GM21619 (cell line): ENCODE results near the gene UGT1A1.

Experiments
- ATAC-seq: cut with Tn5 transposase; IDR thresholded peaks from one replicate; pipeline ENCODE4 v1.9.1; 2021; ENCODE audit not compliant: unreplicated experiment

Gene UGT1A1

DNA sequence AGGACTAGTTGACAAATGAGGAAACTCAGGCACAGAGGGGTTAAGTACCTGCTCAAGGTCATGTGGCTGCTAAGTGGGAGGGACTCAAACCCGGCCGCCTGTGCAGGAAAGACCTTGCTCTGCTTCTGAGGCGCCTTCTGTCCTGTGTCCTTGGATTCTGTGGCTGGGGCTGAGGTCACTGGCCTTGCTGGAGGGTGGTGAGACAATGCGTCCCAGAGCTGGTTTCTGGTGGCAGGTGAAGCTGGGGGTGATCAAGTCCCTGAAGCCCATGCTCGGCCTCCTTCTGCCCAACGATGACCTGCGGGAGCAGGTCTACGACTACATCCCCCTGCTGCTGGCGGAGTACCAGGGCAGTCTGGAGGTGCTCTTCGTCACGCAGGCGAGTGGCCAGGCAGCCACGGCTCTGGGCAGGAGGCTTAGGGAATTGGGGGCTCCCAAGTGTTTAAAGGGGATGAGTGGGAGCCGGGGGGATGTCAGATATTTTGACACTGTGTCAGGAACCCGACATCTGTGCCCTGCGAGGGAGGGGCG, 34.1 kb downstream of the UGT1A1 start:
- ATAC-seq: no peak

DNA sequence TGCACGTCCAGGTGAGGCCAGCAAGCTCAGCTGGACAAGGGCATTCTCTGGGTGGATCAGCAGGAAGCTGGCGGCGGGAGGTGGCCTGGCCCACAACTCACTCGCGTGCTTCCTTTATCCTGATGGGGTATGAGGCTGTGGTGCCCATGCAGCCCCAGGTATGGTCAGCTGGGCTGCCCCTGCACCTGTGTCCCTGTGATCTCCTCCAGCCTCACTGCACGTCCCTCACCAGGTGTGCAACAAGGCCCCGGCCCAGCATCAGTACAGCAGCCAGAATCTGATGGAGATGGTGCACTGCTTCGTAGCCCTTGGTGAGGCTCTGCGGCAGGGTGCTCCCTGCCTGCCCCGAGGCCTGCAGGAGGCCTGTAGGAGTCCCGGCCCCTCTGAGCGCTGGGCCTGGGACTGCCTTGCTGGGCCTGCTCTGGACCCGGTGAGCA, 35.7 kb downstream of the UGT1A1 start:
- no peak for ATAC-seq

DNA sequence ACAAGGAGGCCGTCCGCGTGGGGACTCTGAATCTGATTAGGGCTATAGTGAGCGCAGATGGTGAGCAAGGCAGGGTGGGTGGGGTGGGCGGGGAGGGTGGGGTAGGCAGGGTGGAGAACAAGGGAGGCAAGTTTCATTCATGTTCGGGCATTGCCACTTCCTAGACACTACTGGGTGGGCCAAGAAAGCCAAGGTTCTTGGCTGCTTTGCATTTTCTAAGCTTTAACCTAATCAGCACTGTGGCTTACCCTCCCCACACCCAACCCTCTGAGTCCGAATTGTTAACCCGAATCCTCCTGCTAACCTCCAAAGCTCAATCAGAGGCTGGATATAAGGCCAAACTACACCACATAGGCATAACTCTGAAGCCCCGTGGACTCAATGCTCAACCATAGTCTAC, 36.2 kb downstream of the UGT1A1 start:
- no peak for ATAC-seq

GRCh38 chr2:233798335-233799086, 38.4 kb downstream of the UGT1A1 start:
- no peak for ATAC-seq

DNA sequence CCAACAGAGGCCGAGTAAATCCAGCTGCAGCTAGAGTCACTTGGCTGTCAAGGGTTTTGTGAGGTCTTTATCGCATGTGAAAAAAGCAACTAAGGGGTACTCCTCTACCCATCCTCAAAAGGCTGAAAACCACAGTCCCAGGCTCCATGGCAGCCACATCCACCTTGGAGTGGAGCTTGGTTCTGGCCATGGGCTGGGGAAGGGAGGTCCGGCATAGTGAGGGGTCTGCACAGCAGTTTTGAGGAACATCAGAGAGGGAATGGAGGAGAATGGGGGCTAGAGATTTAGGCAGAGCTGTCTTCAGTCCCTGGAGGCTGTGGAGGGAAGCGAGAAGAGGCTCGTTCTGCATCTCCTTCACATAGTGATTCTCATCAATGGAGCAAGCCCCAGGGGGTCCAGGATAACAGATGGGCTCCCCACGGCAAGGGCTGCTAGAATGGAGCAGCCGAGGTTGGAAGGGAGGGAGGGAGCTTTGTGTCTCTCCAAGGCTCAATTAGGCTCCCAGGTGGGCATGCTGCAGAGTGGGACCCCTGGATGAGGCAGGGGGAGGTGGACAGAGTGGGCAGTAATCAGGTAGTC, 39.1 kb downstream of the UGT1A1 start:
- ATAC-seq: no peak

DNA sequence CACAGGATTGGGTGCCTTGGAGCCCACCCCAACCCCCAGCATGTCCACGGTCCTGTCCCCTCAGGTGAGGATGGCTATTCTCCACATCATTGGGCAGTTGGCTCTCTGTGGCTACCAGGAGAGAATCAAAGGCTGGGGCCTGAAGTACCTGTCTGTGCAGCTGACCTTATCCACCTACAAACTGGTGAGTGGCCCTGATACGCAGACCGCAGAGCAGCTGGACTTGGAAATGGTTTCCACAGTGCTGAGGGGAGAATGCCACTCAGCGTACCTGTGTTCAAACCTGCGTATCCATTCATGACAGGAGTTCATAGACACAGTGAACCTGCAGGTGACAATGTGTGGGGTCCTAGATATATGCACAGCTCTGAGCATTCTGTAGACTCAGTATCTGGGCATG, 39.6 kb downstream of the UGT1A1 start:
- no peak for ATAC-seq

GRCh38 chr2:233800208-233800607, 40.1 kb downstream of the UGT1A1 start:
- ATAC-seq: no peak

- no peak for ATAC-seq
Observed at GRCh38 chr2:233801357-233802131, 41.5 kb downstream of the UGT1A1 start.

DNA sequence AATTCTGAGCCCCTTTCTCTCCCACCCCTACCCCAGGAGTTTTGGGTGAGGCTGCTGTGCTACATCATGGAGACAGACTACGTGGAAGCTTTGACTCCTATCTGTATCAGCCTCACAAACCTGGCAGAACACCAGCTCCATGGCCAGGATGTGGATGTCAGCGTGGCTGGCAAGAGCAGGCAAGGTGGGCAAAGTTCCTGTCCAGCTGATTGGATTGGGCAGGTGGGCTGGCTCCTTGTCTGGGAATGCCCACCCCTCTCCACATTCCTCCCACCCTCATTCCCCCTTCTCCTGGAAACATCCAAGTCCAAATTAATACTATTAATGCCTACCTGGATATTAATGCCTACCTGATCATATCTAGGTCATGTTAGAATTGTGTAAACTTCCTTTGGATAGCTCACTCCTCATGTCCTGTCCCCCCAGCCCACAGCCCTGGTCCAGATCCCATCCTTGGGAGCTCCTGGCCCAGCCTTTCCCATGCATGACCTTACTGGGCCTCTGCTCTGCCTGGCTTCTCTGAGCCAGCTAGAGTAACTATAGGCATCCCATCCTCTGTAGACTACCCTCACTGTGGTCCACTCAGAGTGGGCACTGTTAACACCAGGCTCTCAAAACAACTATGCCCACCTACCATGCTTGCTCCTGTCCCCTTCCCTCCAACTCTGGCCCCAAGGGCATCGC, 42.2 kb downstream of the UGT1A1 start:
- ATAC-seq: no peak

DNA sequence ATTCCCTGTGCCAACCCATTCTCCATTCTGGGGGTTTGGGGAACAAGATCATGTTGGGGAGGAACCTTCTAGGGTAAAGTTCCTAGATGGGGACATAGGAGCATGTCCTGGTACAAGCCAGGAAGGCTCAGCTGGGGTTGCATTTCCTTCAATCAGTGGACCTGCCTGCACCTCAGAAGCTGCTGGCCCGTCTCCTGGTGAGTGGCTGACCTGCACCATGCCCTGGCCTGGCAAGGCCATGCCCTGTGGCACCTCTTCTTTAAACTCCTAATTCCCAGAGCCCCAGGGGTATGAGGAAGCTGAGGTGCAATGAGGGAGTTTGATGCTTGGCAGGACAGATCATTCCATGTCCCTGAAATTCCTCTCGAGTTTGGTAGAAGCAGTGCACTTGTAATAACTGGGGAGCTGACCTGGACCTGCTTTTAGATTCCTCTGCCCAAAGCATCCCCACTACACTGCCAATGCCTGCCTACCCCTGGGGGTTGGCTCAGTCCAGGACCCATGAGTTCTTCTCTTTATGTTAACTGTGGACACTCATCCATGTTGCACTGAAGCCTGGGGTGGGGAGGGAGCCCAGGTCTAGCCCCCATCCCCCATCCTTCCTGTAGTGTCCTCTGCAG, 43.3 kb downstream of the UGT1A1 start:
- no peak for ATAC-seq

- ATAC-seq: no peak
Observed at GRCh38 chr2:233803994-233804393, 43.9 kb downstream of the UGT1A1 start.

GRCh38 chr2:233807215-233807865, 47.3 kb downstream of the UGT1A1 start:
- ATAC-seq: no peak

DNA sequence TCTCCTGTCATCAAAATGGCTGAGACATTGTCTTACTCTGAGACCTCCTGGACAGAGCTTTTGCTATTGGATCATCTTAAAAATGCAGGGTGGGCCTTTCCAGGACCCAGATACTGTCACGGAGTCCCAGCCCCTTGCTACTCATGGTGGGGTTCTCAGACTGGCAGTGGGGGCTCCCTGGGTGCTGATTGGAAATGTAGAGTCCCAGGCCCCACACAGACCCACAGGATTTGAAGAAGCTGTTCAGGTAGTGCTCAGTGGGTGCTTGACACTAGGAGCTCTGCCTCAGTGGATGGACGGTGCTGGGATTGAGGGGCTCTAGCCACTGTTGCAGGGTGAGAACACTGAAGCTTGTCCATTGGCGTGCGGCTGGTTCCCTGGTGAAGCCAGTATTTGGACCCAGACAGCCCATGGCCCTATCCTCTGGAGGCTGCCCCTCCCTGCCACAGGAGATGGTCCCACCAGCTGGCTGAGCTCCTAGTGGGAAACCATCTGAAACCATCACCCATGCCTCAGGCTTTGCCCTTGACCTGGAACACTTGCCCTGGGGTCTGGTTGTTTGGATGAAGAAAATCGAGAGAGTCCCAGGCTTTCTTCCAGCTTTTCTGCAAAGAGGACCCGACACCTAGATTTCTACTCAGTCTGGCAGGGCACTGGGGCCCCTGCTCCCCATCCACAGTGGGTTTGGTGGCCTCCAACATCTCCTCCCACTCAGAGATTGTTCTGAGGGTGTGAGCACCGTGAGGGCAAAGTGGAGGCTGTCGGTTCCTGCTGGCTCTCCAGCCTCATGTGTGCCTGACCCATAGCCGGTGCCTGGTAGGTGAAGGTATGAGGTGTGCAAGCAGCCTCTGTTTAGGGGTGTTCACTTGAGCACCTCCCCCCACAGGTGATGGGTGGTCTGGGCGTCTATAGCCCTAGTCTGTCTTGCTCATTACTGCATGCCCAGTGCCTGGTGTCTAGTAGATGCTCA, 48.2 kb downstream of the UGT1A1 start:
- ATAC-seq: no peak

- ATAC-seq: no peak
Observed at GRCh38 chr2:233810385-233810784, 50.3 kb downstream of the UGT1A1 start.

DNA sequence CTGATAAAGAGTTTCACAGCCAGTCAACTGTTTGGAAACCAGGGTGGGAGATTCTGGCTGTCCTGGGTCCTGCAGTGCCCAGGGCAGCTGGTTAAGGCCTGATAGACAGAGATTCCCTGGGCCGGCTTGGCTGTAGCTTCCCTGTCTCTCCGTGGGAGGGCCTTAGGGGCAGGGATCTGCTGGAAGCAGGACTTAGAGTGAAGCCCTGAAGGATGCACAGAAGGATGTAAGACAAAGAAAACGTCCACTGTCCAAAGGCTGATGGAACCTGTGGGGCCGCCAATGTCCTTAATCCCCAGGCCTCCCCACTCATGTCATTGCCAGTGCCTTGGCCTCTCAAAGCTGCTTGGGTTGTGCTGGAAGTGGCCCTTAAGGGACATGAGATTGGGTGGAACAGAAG, 51.0 kb downstream of the UGT1A1 start:
- no peak for ATAC-seq

GRCh38 chr2:233811732-233812131, 51.7 kb downstream of the UGT1A1 start:
- no peak for ATAC-seq

GRCh38 chr2:233813236-233814055, 53.4 kb downstream of the UGT1A1 start:
- no peak for ATAC-seq
